Neural cell (in vitro differentiated cells): ENCODE data around the gene BNIPL. TPM values are rescaled to one million over a fixed set of nuclear protein-coding genes. Genes with fewer than 3 reads are reported as not detected.

ENCODE experiments used
- H2AFZ ChIP-seq: fragments of 200-600, 300-800 bp; sonication (generic), shearing (Covaris generic); 2 replicates; pipeline ENCODE4 v1.6.0; 2014; ENCODE audit warnings: low read depth, mild to moderate bottlenecking, antibody characterized with exemption, low read length, moderate library complexity
- H3F3A ChIP-seq: fragments of 200-600 bp; shearing (Covaris generic); 2 replicates; pipeline ENCODE4 v1.6.1; 2016; ENCODE audit warnings: mild to moderate bottlenecking, moderate library complexity, mixed read lengths, antibody characterized with exemption, low read length; ENCODE audit not compliant: insufficient read depth, poor library complexity, severe bottlenecking
- H3K27ac ChIP-seq: fragments of 200-600, 300-800 bp; sonication (generic), shearing (Covaris generic); 2 replicates; pipeline ENCODE4 v1.5.1; 2014; ENCODE audit warnings: mild to moderate bottlenecking, low read length, moderate library complexity
- H3K27me3 ChIP-seq: fragments of 300-800, 200-600 bp; sonication (generic), shearing (Covaris generic); 2 replicates; pipeline ENCODE4 v1.6.0; 2014; ENCODE audit warnings: mild to moderate bottlenecking, low read depth, low read length, moderate library complexity; ENCODE audit not compliant: insufficient read depth
- H3K36me3 ChIP-seq: fragments of 300-800, 200-600 bp; sonication (generic), shearing (Covaris generic); 2 replicates; pipeline ENCODE4 v1.5.1; 2014; ENCODE audit warnings: mild to moderate bottlenecking, antibody characterized with exemption, low read length, moderate library complexity; ENCODE audit not compliant: insufficient read depth
- H3K4me2 ChIP-seq: fragments of 300-800, 200-600 bp; sonication (generic), shearing (Covaris generic); 2 replicates; pipeline ENCODE4 v1.6.0; 2014; ENCODE audit warnings: mild to moderate bottlenecking, low read length
- H3K4me3 ChIP-seq: fragments of 300-800, 200-600 bp; sonication (generic), shearing (Covaris generic); 2 replicates; pipeline ENCODE4 v1.5.1; 2014; ENCODE audit warnings: mild to moderate bottlenecking, low read length, moderate library complexity
- H3K79me2 ChIP-seq: fragments of 200-600 bp; shearing (Covaris generic); replicated peaks from 2 replicates; pipeline ENCODE4 v1.6.0; 2014; ENCODE audit warnings: mild to moderate bottlenecking, low read length, moderate library complexity; ENCODE audit not compliant: insufficient read depth
- H3K9ac ChIP-seq: fragments of 300-800, 200-600 bp; sonication (generic), shearing (Covaris generic); 2 replicates; pipeline ENCODE4 v1.6.1; 2016; ENCODE audit warnings: mild to moderate bottlenecking, low read length, mixed read lengths
- H3K9me2 ChIP-seq: fragments of 200-600 bp; shearing (Covaris generic); 2 replicates; pipeline ENCODE4 v1.6.1; 2016; ENCODE audit warnings: mild to moderate bottlenecking, low read length, mixed read lengths; ENCODE audit not compliant: insufficient read depth
- H3K9me3 ChIP-seq: fragments of 200-600, 300-800 bp; sonication (generic), shearing (Covaris generic); 2 replicates; pipeline ENCODE4 v1.6.1; 2016; ENCODE audit warnings: mild to moderate bottlenecking, mixed run types, low read length, moderate library complexity, mixed read lengths
- H4K20me1 ChIP-seq: fragments of 200-600 bp; shearing (Covaris generic); 2 replicates; pipeline ENCODE4 v1.6.1; 2016; ENCODE audit warnings: mild to moderate bottlenecking, mixed run types; ENCODE audit not compliant: insufficient read depth
- EP300 ChIP-seq: fragments of 450-650 bp; conservative IDR thresholded peaks from 2 replicates; pipeline ENCODE4 v1.6.1; 2014; ENCODE audit warnings: antibody characterized with exemption, mild to moderate bottlenecking, moderate library complexity; ENCODE audit not compliant: poor library complexity, severe bottlenecking
- EZH2 ChIP-seq: fragments of 200-600, 300-800 bp; shearing (Covaris generic), sonication (generic); IDR thresholded peaks from 2 replicates; pipeline ENCODE4 v1.6.1; 2014; ENCODE audit warnings: antibody characterized with exemption, low read length, borderline replicate concordance, mild to moderate bottlenecking; ENCODE audit not compliant: insufficient read depth, poor library complexity, severe bottlenecking
- MXI1 ChIP-seq: fragments of 450-650 bp; conservative IDR thresholded peaks from 2 replicates; pipeline ENCODE4 v1.6.1; 2014; ENCODE audit warnings: antibody characterized with exemption, mild to moderate bottlenecking; ENCODE audit not compliant: poor library complexity, severe bottlenecking
- POLR2AphosphoS5 ChIP-seq: IDR thresholded peaks from 2 replicates; pipeline ENCODE4 v1.6.1; 2012
- RAD21 ChIP-seq: fragments of 450-650 bp; conservative IDR thresholded peaks from 2 replicates; pipeline ENCODE4 v1.6.1; 2014; ENCODE audit warnings: antibody characterized with exemption, mild to moderate bottlenecking, moderate library complexity
- REST ChIP-seq: IDR thresholded peaks from 2 replicates; pipeline ENCODE4 v1.6.1; 2012; ENCODE audit warnings: borderline replicate concordance
- SMC3 ChIP-seq: fragments of 450-650 bp; conservative IDR thresholded peaks from 2 replicates; pipeline ENCODE4 v1.6.1; 2014; ENCODE audit warnings: antibody characterized with exemption, mild to moderate bottlenecking, moderate library complexity; ENCODE audit not compliant: poor library complexity
- TAF1 ChIP-seq: IDR thresholded peaks from 2 replicates; pipeline ENCODE4 v1.6.1; 2012; ENCODE audit warnings: low read depth
- polyA plus RNA-seq: library from polyadenylated mRNA; depleted of rRNA; stranded (reverse); fragments of >200 nt; gene quantifications from 2 replicates; pipeline ENCODE4 v1.2.3, GENCODE V29; 2014
- TF ChIP-seq, protein P1 (sequence below): fragments of 450-650 bp; IDR thresholded peaks from 2 replicates; pipeline ENCODE4 v1.5.1; 2014; ENCODE audit warnings: antibody characterized with exemption, mild to moderate bottlenecking, moderate library complexity; ENCODE audit not compliant: poor library complexity, severe bottlenecking

Gene BNIPL
- polyA plus RNA-seq, 1 donor from 2014 or later, result 0.33 TPM

- peaks cover 10% of the 10 kb centered on the region for H3F3A ChIP-seq
- peak overlapping the region; percentile 69 for H3K4me3 ChIP-seq
- no peaks in the 10 kb centered on the region for H3K9me2 ChIP-seq
- H3K9ac ChIP-seq, result peak overlapping the region; percentile 98
- peaks cover 66% of the 10 kb centered on the region for H3K79me2 ChIP-seq
- no peaks in the 10 kb centered on the region for H4K20me1 ChIP-seq
- H3K27me3 ChIP-seq, result no peaks in the 10 kb centered on the region
- H2AFZ ChIP-seq, result peak overlapping the region; percentile 22
- no peaks in the 10 kb centered on the region for H3K9me3 ChIP-seq
- H3K27ac ChIP-seq, result peak overlapping the region; percentile 99
- no peak for TF ChIP-seq EP300
- TF ChIP-seq TAF1, result no peak
- TF ChIP-seq REST, result no peak
- TF ChIP-seq, protein P1, sequence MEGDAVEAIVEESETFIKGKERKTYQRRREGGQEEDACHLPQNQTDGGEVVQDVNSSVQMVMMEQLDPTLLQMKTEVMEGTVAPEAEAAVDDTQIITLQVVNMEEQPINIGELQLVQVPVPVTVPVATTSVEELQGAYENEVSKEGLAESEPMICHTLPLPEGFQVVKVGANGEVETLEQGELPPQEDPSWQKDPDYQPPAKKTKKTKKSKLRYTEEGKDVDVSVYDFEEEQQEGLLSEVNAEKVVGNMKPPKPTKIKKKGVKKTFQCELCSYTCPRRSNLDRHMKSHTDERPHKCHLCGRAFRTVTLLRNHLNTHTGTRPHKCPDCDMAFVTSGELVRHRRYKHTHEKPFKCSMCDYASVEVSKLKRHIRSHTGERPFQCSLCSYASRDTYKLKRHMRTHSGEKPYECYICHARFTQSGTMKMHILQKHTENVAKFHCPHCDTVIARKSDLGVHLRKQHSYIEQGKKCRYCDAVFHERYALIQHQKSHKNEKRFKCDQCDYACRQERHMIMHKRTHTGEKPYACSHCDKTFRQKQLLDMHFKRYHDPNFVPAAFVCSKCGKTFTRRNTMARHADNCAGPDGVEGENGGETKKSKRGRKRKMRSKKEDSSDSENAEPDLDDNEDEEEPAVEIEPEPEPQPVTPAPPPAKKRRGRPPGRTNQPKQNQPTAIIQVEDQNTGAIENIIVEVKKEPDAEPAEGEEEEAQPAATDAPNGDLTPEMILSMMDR, result no peak
- no peak for TF ChIP-seq RAD21
- no peak for TF ChIP-seq EZH2
- no peak for TF ChIP-seq SMC3
- peak overlapping the region; percentile 95 for H3K4me2 ChIP-seq
- H3K36me3 ChIP-seq, result peaks cover 4% of the 10 kb centered on the region
Measured at GRCh38 chr1:151058692-151059091, 22.3 kb downstream of the BNIPL start.

GRCh38 chr1:151059109-151060006 is 23.0 kb downstream of the BNIPL start, which contains the start of gene CDC42SE1:
Gene CDC42SE1, minus strand, starts transcription at chr1:151059622. Its CDS starts 3,892 bp downstream, at chr1:151055730.
- peaks cover 10% of the 10 kb centered on the region for H3F3A ChIP-seq
- peaks cover 73% of the 10 kb centered on the region for H3K79me2 ChIP-seq
- H3K9me3 ChIP-seq, result no peaks in the 10 kb centered on the region
- peak within 1 kb of the TSS; percentile 95 for H3K4me2 ChIP-seq
- peak within 1 kb of the TSS; percentile 69 for H3K4me3 ChIP-seq
- peak within 1 kb of the TSS; percentile 22 for H2AFZ ChIP-seq
- peak within 1 kb of the TSS; percentile 99 for H3K27ac ChIP-seq
- TF ChIP-seq RAD21 (peak; percentile 50), MXI1 (peak; percentile 63), POLR2AphosphoS5 (peak; percentile 92), TAF1 (peak; percentile 91), SMC3 (peak; percentile 56), EP300 (peak; percentile 55), EZH2 (no peak), REST (no peak)
- TF ChIP-seq, protein P1, result peak; percentile 92
- peaks cover 4% of the 10 kb centered on the region for H3K36me3 ChIP-seq
- H3K27me3 ChIP-seq, result no peaks in the 10 kb centered on the region
- no peaks in the 10 kb centered on the region for H3K9me2 ChIP-seq
- peak within 1 kb of the TSS; percentile 98 for H3K9ac ChIP-seq
- H4K20me1 ChIP-seq, result no peaks in the 10 kb centered on the region
